Stimulated activated CD4-positive, alpha-beta T cell treated with anti-CD3 and anti-CD28 coated beads, Interleukin-4, amount 100 ng/mL, for 24 hours (primary cell): ENCODE measurements around the gene DAB2IP.

ENCODE experiments used
- DNase-seq: peaks from one replicate; pipeline ENCODE4 v3.0.0-alpha.2; 2020

The DAB2IP gene

DNA sequence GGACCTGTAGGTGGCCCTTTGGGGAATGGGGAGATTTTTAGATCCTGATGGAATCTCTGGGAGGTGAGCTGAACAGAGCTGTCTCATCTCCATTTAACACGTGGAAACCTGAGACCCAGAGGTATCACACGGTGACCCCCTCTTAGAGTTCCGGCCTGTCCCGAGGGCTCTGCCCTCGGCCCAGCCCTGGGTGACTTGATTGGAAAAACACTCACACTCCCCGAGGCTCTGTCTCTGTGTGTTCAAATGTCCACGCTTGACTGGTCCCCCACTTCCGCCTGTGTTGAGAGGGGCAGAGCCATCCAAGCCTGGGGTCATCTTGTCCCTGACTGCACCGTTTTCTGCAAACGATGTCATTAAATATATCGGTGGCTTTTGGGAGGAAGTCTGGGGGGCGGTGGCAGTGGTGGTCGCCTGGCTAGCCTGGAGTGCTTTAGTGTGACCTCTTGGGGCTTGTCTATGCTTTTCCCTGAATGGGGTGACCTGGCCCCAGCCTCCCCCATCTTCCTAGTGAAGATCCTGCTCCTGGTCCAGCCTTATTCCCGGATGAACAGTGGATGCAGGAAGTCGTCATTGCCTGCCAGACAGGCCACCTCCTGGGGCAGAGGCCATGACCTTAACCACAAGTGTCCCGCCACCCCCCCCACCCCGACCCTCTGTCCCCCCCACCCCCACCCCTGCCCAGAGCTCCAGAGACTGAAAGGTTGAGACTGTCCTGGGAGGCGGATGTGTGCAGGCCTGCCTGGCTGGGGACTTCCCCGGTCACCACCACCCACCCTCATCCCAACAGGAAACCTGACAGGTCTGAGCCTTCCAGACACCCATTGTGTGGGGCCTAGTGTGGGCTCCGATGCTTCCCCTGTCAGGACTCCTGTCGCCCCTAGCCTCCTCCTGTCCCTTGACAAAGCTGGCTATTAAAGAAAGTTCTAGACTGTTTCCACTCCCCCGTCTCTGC is 5.3 kb upstream of the DAB2IP start:
- DNase-seq, result no peak

DNA sequence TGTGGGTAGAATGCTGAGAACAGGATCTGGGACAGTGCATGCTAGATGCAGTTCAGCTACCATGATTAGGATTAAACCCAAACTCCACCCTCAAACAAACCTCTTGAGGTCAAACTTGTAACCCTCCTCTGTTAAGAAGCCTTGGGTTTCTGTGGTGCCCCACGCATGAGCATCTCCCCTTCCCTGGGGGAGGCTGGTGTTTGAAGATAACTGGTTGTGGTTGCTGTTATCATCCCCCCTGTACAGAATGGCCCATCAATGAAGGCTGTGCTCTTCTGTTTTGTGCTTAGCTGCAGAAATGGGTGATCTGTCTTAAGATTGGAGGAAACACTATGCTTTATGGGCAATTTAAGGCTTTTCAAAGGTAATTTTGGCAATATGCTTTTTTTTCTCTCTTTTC is 4.4 kb upstream of the DAB2IP start:
- no peak for DNase-seq

GRCh38 chr9:121648172-121648571 is 3.3 kb upstream of the DAB2IP start:
- DNase-seq, result no peak

DNA sequence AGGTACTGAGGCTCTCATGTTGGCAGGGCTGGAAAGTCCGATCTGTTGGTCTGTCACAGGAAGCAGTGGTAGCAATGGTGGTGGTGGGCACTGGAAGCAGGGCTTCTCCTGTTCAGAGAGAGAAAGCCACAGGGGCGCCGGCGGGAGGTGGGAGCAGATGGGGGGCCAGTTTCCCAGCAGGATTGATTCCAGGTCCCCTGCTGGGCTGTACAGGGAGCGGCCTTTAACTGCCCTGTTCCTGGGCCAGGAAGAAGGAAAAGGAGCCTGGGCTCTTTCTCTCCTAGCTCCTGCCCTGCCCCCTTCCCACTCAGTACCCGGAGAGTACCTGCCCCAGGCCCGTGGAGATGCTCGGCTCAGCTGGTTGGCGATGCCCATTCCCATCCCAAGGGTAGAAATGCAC is 2.6 kb upstream of the DAB2IP start:
- no peak for DNase-seq

DNA sequence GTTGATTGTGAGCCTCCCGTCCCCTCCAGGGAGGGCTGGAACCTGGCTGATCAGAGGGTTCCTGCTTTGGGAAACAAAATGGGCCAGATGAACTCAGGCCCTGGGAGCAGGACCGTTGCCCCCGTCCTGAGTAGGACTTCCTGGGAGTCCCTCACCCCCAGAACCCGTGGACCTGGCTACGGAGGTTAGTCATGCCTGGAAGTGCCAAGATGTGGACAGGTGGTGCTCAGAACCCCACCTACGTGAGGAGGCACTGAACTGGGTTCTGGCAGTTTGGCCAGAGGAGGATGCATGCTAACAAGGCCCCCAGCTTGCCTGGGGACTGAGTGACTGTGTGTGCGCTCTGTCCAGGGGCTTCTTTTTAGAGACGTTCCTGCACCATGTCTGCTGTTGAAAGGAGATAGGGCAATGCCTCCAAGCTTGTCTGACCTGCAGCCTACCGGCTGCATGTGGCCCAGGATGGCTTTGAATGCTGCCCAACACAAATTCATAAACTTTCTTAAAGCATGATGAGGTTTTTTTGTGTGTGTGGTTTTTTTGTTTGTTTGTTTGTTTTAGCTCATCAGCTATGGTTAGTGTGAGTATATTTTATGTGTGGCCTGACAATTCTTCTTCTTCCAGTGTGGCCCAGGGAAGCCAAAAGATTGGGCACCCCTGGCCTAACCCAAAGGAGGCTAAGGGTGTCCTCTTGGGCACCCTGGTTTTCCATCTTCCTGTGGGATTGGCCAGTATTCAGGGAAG is 1.8 kb upstream of the DAB2IP start:
- DNase-seq, result no peak

DNA sequence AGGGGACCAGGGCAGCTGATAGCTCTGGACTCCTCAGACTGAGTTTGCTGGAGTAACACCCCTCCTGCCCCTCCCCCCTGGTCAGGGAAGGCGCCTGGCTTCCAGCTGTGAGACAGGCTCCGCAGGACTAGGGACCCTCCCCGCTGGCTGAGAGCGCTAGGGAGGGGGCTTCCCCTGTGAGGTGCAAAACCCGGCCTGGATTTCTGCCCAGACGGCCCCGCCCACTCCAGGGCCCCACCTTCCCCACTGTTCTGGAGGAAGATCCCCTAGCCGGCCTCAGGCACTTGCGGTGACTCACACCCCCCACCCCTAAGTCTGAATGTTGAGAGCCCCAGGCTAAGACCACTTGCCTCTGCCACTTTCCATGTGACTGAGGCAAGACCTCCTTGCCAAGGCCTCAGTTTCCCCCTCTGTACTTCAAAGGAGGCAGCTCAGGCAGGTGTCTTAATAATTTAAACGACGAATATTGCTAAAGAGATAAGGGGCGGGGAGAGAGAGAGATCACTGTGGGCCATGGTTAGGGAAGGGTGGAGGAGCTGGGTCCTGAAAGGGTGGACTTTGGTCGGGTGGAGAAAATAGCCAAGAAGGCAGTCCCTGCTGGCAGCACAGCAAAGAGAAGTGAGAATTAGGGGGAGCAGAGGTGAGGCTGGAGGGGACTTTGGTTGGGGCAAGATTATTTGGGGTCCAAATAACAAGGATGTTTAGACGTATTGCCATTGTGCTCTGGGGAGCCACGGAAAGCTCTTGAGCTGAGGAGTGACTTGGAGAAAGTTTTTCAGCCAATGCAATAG is 1.0 kb upstream of the DAB2IP start:
- DNase-seq, result peak; percentile 5

- DNase-seq, result no peak
Measured at GRCh38 chr9:121651008-121651294, 483 bp upstream of the DAB2IP start.

- DNase-seq, result no peak
Measured at GRCh38 chr9:121652021-121652837, 795 bp downstream of the DAB2IP start.

GRCh38 chr9:121652838-121653231 is 1.4 kb downstream of the DAB2IP start:
- DNase-seq, result no peak

DNA sequence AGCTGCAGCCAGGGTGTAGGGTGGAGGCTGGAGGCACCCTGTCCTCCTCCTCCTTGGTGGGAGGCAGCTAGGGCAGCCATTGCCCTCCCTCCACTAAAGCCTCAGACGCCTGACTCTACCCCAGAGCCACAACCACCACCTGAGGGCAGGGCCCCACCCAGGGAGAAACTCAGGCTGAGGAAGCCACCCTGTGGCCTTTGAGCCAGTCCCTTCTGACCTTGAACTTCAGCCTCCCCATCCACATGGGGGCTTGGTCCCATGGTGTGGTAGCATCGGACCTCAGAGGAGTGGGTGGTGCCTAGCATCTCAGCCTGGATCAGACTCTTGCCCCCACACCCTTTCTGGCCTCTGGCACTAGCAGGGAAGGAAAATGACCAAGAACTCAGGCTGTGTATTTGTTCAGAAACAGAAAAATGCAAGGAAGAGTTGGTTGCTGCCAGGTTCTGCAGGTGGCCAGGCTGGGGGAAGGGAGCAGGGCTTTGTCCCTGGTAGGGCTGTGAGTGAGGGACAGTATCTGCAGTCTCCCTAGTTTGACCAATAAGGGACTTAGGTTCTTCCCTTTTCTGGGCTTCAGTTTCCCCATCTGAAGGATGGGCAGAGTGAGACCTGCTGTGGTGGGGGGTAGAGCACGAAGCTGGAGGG is 3.2 kb downstream of the DAB2IP start:
- DNase-seq, result no peak

DNA sequence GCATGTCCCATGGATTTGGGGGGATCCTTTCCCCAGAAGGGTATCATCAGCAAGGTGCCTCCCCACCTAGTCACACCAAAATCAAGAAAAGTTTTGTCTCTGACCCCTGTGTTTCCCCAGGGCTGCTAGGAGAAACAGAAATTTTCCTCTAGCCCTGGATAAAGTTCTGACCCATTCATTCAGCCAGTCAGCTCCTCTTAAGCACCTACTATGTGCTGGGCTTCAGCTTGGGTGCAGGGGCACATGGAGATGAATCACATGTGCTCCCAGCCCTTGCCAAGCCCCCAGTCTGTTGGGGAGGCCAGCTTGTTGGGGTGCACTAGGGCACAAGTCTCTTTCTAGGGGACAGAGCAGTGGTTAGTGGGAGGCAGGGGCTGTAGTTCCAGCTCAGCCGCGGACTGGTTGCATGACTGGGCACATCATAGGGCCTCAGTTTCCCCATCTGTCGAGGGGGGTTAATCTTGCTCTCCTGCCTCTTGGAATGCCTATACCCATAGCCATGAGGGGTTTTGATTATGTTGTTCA is 3.9 kb downstream of the DAB2IP start:
- DNase-seq, result no peak

GRCh38 chr9:121656941-121657470 is 5.6 kb downstream of the DAB2IP start:
- no peak for DNase-seq

DNA sequence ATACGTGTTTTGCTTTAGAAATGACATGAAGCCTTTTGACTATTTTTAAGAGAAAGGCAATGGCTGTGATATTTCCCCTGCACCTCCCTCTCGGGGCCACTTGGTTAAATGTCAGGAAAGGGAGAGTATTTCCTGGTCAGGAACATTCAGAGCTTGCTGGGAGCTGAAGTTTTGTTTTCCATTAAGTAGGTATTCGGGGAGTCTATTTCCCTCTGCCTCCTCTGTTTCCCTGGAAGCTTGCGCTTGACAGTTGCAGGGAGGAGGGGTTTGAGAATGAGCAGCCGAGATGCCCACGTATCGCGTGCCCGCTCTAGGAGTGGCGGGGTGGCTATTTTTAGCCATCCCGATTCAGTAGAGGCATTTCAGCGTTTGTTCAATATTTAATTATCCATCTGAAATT is 6.7 kb downstream of the DAB2IP start:
- no peak for DNase-seq

- DNase-seq, result no peak
Measured at GRCh38 chr9:121658591-121658990, 7.2 kb downstream of the DAB2IP start.

DNA sequence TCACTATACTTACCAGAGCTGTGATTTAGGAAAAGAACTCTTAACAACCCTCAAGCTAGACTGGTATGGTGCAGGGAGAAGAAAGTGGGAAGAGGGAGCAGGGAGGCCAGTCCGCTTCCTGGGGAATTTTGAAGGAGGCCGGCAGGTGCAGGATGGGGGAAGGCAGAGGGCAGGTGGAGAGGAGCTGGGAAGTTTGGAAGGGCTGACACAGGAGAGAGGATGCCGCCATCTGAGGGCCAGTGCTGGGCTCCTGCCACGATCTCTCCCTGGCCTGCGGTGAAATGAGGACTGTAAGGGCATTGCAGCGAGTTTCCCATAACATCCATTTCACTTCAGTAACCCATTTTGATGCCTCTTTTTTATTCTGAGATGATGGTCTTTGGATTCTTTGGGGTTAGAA is 8.9 kb downstream of the DAB2IP start:
- no peak for DNase-seq

DNA sequence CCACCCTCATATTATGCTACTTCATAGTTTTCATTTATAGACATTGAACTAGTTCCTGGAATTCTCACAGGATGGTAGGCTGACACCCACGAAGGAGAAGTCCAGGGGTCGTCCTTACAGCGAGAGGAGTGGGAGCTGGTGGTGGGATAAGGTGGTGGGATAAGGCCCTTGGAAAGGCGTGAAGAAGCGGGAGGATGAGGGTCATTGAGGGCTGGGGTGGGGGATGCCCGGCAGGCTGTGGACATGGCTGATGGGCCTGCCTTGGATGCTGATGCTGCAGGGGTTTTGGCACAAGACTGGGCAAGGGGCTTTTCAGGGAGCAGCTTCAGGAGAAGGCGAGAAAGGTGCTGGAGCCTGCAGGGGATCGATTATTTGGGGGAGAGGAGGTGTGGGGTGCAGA is 9.4 kb downstream of the DAB2IP start:
- no peak for DNase-seq

DNA sequence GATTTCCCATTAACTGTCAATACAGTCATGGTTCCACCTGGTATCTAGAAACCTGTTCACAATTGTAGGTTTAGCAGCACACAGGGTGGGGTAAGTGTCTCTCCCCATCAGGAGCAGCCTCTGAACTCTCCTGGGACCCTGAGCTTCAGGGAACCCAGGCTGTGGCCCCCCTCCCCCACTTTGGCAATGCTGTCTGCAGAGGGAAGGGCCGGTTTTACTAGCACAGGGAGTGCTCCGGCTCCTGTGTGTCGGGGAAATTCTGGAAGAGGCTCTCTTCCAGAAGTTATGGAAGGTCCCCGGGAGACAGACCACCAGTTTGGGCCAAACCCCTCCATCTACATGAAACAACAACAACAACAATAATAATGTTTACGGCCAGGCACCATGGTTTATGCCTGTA is 9.9 kb downstream of the DAB2IP start:
- no peak for DNase-seq

DNA sequence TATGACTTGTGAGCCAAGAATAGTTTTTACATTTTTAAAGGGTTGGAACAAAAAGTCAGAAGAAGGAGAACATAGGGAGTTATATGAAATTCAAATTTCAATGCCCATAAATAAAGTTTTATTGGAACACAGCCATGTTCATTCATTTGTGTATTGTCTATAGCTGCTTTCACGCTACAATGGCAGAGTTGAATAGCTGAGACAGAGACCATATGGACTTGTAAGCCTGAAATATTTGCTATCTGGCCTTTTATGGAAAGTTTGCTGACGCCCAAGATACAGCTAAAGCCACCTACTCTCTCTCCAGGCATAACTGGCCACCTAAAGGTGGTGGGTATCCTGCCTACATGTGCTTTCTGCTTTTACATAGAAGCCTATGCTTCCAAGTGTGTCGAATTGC is 10.9 kb downstream of the DAB2IP start:
- no peak for DNase-seq

DNA sequence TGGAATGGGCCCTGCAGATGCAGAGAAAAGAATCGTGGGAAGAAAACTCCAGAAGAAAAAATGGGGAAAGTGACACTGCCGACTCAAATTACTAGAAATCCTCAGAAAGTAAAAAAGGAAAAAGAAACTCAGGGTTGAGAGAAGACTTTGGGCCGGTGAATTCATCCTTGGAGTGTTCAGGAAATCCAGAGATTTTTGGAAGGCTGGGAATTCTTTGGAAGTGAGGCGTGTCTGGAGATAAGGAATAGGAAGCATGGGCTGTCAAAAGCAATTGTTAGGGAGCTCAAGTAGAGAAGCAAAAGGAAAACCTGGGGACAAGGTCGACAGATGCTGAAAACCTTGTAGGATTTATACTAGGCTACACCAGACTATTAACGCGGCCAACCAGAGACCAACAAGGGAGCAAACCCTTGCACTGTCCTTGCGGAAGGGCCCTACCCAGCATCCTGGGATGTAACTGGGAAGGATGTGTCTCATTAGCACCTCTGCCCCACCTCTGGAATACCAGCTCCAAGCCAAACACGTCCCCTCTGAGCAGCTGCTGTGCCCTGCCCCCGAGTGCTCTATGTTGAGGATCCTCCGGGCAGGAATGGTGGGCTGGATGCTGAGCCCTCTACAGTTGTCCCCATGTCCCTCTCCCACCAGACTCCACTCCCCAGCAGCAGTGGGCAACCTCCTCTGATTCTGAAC is 11.6 kb downstream of the DAB2IP start:
- no peak for DNase-seq

DNA sequence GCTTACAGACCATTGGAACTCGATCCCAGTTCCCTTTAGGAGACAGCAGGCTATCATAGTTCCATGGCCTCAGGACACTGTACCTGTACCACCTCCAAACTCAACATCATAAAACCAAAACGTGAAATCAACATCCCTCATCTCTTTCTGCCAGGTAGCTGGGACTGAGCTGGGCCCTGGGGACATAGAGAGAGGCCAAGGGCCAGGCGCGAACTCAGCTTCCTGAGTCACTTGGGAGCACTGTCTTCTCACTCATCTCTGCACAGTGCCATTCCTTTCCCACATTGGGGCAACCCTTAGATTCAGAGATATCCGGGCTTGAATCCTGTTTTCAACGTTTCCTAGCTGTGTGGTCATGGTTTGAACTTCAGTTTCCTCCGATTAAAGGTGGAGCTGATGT is 12.2 kb downstream of the DAB2IP start:
- no peak for DNase-seq

GRCh38 chr9:121666294-121666693 is 14.9 kb downstream of the DAB2IP start:
- no peak for DNase-seq
